ENCODE data around the gene FER.

Gene FER

GRCh38 chr5:109099081-109099480, 351.4 kb downstream of the FER start:
- Histone ChIP-seq H3K27ac (ENCODE audit: low read depth, low read length, poor library complexity, severe bottlenecking) (no peak overlapping the region), H3K4me1 (ENCODE audit: insufficient read depth, low read length, severe bottlenecking) (no peaks in the 10 kb centered on the region), H2AFZ (ENCODE audit: low read length) (no peak overlapping the region), H3K36me3 (ENCODE audit: insufficient read depth, low read length) (no peaks in the 10 kb centered on the region), H4K20me1 (ENCODE audit: insufficient read depth, low read length) (no peaks in the 10 kb centered on the region), H3K9me3 (ENCODE audit: low read length) (no peaks in the 10 kb centered on the region), H3K4me3 (ENCODE audit: low read depth, low read length, poor library complexity, severe bottlenecking) (no peak overlapping the region), H3K9ac (ENCODE audit: low read length) (no peak overlapping the region), H3K27me3 (ENCODE audit: insufficient read depth, low read length) (no peaks in the 10 kb centered on the region), H3K9me2 (ENCODE audit: low read depth, low read length) (no peaks in the 10 kb centered on the region), H3K79me2 (ENCODE audit: insufficient read depth, low read length) (no peaks in the 10 kb centered on the region), H3F3A (ENCODE audit: insufficient read depth, low read length) (no peaks in the 10 kb centered on the region; the same call in 1 of the 2 replicates), H3K4me2 (ENCODE audit: low read length) (no peak overlapping the region)
- TF ChIP-seq EZH2 (IDR thresholded peaks at IDR 0.05; ENCODE audit: borderline replicate concordance, low read length) (no peak), CTCF (IDR thresholded peaks at IDR 0.05; ENCODE audit: low read length) (no peak)

- Histone ChIP-seq H3K9me2 (ENCODE audit: low read depth, low read length) (no peaks in the 10 kb centered on the region), H3K79me2 (ENCODE audit: insufficient read depth, low read length) (no peaks in the 10 kb centered on the region), H4K20me1 (ENCODE audit: insufficient read depth, low read length) (no peaks in the 10 kb centered on the region), H3K4me1 (ENCODE audit: insufficient read depth, low read length, severe bottlenecking) (no peaks in the 10 kb centered on the region), H3K4me3 (ENCODE audit: low read depth, low read length, poor library complexity, severe bottlenecking) (no peak overlapping the region), H3K27ac (ENCODE audit: low read depth, low read length, poor library complexity, severe bottlenecking) (no peak overlapping the region), H3K9ac (ENCODE audit: low read length) (no peak overlapping the region), H3K4me2 (ENCODE audit: low read length) (no peak overlapping the region), H3F3A (ENCODE audit: insufficient read depth, low read length) (no peaks in the 10 kb centered on the region; the same call in 1 of the 2 replicates), H3K36me3 (ENCODE audit: insufficient read depth, low read length) (no peaks in the 10 kb centered on the region), H2AFZ (ENCODE audit: low read length) (no peak overlapping the region), H3K27me3 (ENCODE audit: insufficient read depth, low read length) (no peaks in the 10 kb centered on the region), H3K9me3 (ENCODE audit: low read length) (no peaks in the 10 kb centered on the region)
- TF ChIP-seq CTCF (IDR thresholded peaks at IDR 0.05; ENCODE audit: low read length) (no peak), EZH2 (IDR thresholded peaks at IDR 0.05; ENCODE audit: borderline replicate concordance, low read length) (no peak)
Observed at GRCh38 chr5:109100971-109101370, 353.3 kb downstream of the FER start.

- H3K4me2 ChIP-seq (ENCODE audit: low read length) = no peak overlapping the region
- no peak overlapping the region for H2AFZ ChIP-seq (ENCODE audit: low read length)
- no peaks in the 10 kb centered on the region for H3K9me2 ChIP-seq (ENCODE audit: low read depth, low read length)
- TF ChIP-seq CTCF (IDR thresholded peaks at IDR 0.05; ENCODE audit: low read length) = no peak
- TF ChIP-seq EZH2 (IDR thresholded peaks at IDR 0.05; ENCODE audit: borderline replicate concordance, low read length) = no peak
- no peaks in the 10 kb centered on the region for H3K4me1 ChIP-seq (ENCODE audit: insufficient read depth, low read length, severe bottlenecking)
- H3F3A ChIP-seq (ENCODE audit: insufficient read depth, low read length) = no peaks in the 10 kb centered on the region; the same call in 1 of the 2 replicates
- H3K79me2 ChIP-seq (ENCODE audit: insufficient read depth, low read length) = no peaks in the 10 kb centered on the region
- H3K27ac ChIP-seq (ENCODE audit: low read depth, low read length, poor library complexity, severe bottlenecking) = no peak overlapping the region
- H3K36me3 ChIP-seq (ENCODE audit: insufficient read depth, low read length) = no peaks in the 10 kb centered on the region
- H3K27me3 ChIP-seq (ENCODE audit: insufficient read depth, low read length) = no peaks in the 10 kb centered on the region
- H3K9me3 ChIP-seq (ENCODE audit: low read length) = no peaks in the 10 kb centered on the region
- H4K20me1 ChIP-seq (ENCODE audit: insufficient read depth, low read length) = no peaks in the 10 kb centered on the region
- H3K9ac ChIP-seq (ENCODE audit: low read length) = no peak overlapping the region
- H3K4me3 ChIP-seq (ENCODE audit: low read depth, low read length, poor library complexity, severe bottlenecking) = no peak overlapping the region
Observed at GRCh38 chr5:109102096-109102690, 354.5 kb downstream of the FER start.
